Measurements from ENCODE around the gene FDXACB1.

FDXACB1 gene

GRCh38 chr11:111923351-111923788, 44.4 kb upstream of the FDXACB1 start:
- H3K36me3 ChIP-seq (replicated peaks in 1 of 2; ENCODE audit: control insufficient read depth in 2 of 2, insufficient read depth in 2 of 2, low read length in 2 of 2), result no peaks in the 10 kb centered on the region
- no CpG with 5 or more reads among the region's 5 CpGs for WGBS, 2 donors (ENCODE audit: extremely low coverage in 2 of 2, insufficient read length in 2 of 2, insufficient replicate concordance in 1 of 2)
- DNase-seq (ENCODE audit: low spot score), result no peak
- no peak overlapping the region for H2BK15ac ChIP-seq (ENCODE audit: low read length)
- H3K9ac ChIP-seq (ENCODE audit: low read depth, low read length, poor library complexity), result no peak overlapping the region
- H3K27me3 ChIP-seq (ENCODE audit: control insufficient read depth in 3 of 3, insufficient read depth in 3 of 3, low read depth in 1 of 3, low read length in 3 of 3), result no peaks in the 10 kb centered on the region
- no peak overlapping the region for H3K4ac ChIP-seq (ENCODE audit: low read length)
- H3K27ac ChIP-seq (replicated peaks; ENCODE audit: low read length), result peak overlapping the region; percentile 2
- H3K79me1 ChIP-seq (ENCODE audit: low read depth, low read length), result no peaks in the 10 kb centered on the region
- H2AFZ ChIP-seq (ENCODE audit: low read length), result peak overlapping the region; percentile 89
- no peak overlapping the region for H4K91ac ChIP-seq (ENCODE audit: low read depth, low read length, poor library complexity)
- no peak overlapping the region for H2BK12ac ChIP-seq (ENCODE audit: low read length)
- H3K14ac ChIP-seq (ENCODE audit: low read length), result no peak overlapping the region
- no peak overlapping the region for H3K23ac ChIP-seq (ENCODE audit: low read depth, low read length, poor library complexity)
- H3K4me2 ChIP-seq (ENCODE audit: insufficient read depth, low read length, poor library complexity, severe bottlenecking), result no peak overlapping the region
- no peak overlapping the region for H3K18ac ChIP-seq (ENCODE audit: low read length)
- no peak overlapping the region for H3K4me3 ChIP-seq (ENCODE audit: low read length in 2 of 2)
- H2BK120ac ChIP-seq (ENCODE audit: low read depth, low read length), result no peak overlapping the region
- H3K9me3 ChIP-seq (replicated peaks in 1 of 2; ENCODE audit: control insufficient read depth in 2 of 2, insufficient read depth in 1 of 2, low read depth in 1 of 2, low read length in 2 of 2), result no peaks in the 10 kb centered on the region
- no peak overlapping the region for H2AK5ac ChIP-seq (ENCODE audit: low read depth, low read length)
- H2BK5ac ChIP-seq (ENCODE audit: low read length), result no peak overlapping the region
- H3K4me1 ChIP-seq (ENCODE audit: control insufficient read depth in 2 of 2, insufficient read depth in 1 of 2, low read depth in 1 of 2, low read length in 2 of 2), result peaks cover 13 to 14% of the 10 kb centered on the region in 2 donors
- H4K8ac ChIP-seq (ENCODE audit: low read depth, low read length), result no peak overlapping the region

GRCh38 chr11:111922803-111923202, 43.8 kb upstream of the FDXACB1 start:
- Histone ChIP-seq H4K91ac (ENCODE audit: low read depth, low read length, poor library complexity) (no peak overlapping the region), H3K4me3 (ENCODE audit: low read length in 2 of 2) (no peak overlapping the region), H3K79me1 (ENCODE audit: low read depth, low read length) (no peaks in the 10 kb centered on the region), H3K9ac (ENCODE audit: low read depth, low read length, poor library complexity) (no peak overlapping the region), H2BK120ac (ENCODE audit: low read depth, low read length) (no peak overlapping the region), H3K4me2 (ENCODE audit: insufficient read depth, low read length, poor library complexity, severe bottlenecking) (no peak overlapping the region), H3K23ac (ENCODE audit: low read depth, low read length, poor library complexity) (no peak overlapping the region), H2BK5ac (ENCODE audit: low read length) (no peak overlapping the region), H3K9me3 (replicated peaks in 1 of 2; ENCODE audit: control insufficient read depth in 2 of 2, insufficient read depth in 1 of 2, low read depth in 1 of 2, low read length in 2 of 2) (no peaks in the 10 kb centered on the region), H2AFZ (ENCODE audit: low read length) (peak overlapping the region; percentile 89), H3K4ac (ENCODE audit: low read length) (no peak overlapping the region), H3K27ac (replicated peaks; ENCODE audit: low read length) (no peak overlapping the region), H3K4me1 (ENCODE audit: control insufficient read depth in 2 of 2, insufficient read depth in 1 of 2, low read depth in 1 of 2, low read length in 2 of 2) (peaks cover 13 to 14% of the 10 kb centered on the region in 2 donors), H3K18ac (ENCODE audit: low read length) (no peak overlapping the region), H3K14ac (ENCODE audit: low read length) (no peak overlapping the region), H2BK12ac (ENCODE audit: low read length) (no peak overlapping the region), H4K8ac (ENCODE audit: low read depth, low read length) (no peak overlapping the region), H3K27me3 (ENCODE audit: control insufficient read depth in 3 of 3, insufficient read depth in 3 of 3, low read depth in 1 of 3, low read length in 3 of 3) (no peaks in the 10 kb centered on the region), H2AK5ac (ENCODE audit: low read depth, low read length) (no peak overlapping the region), H2BK15ac (ENCODE audit: low read length) (no peak overlapping the region), H3K36me3 (replicated peaks in 1 of 2; ENCODE audit: control insufficient read depth in 2 of 2, insufficient read depth in 2 of 2, low read length in 2 of 2) (no peaks in the 10 kb centered on the region)
- no CpG with 5 or more reads among the region's 2 CpGs for WGBS, 2 donors (ENCODE audit: extremely low coverage in 2 of 2, insufficient read length in 2 of 2, insufficient replicate concordance in 1 of 2)
- no peak for DNase-seq (ENCODE audit: low spot score)

- H3K27ac ChIP-seq (replicated peaks; ENCODE audit: low read length), result no peak overlapping the region
- WGBS, 2 donors (ENCODE audit: extremely low coverage in 2 of 2, insufficient read length in 2 of 2, insufficient replicate concordance in 1 of 2), result no CpG with 5 or more reads among the region's 7 CpGs
Measured at GRCh38 chr11:111921541-111922230, 42.7 kb upstream of the FDXACB1 start.

GRCh38 chr11:111920908-111921307, 41.9 kb upstream of the FDXACB1 start:
- Histone ChIP-seq H2AK5ac (ENCODE audit: low read depth, low read length) (no peak overlapping the region), H3K9ac (ENCODE audit: low read depth, low read length, poor library complexity) (no peak overlapping the region), H3K36me3 (replicated peaks in 1 of 2; ENCODE audit: control insufficient read depth in 2 of 2, insufficient read depth in 2 of 2, low read length in 2 of 2) (no peaks in the 10 kb centered on the region), H3K18ac (ENCODE audit: low read length) (no peak overlapping the region), H3K4me1 (ENCODE audit: control insufficient read depth in 2 of 2, insufficient read depth in 1 of 2, low read depth in 1 of 2, low read length in 2 of 2) (peaks cover 7% of the 10 kb centered on the region in 2 donors), H3K9me3 (replicated peaks in 1 of 2; ENCODE audit: control insufficient read depth in 2 of 2, insufficient read depth in 1 of 2, low read depth in 1 of 2, low read length in 2 of 2) (no peaks in the 10 kb centered on the region), H3K14ac (ENCODE audit: low read length) (no peak overlapping the region), H3K4me3 (ENCODE audit: low read length in 2 of 2) (no peak overlapping the region), H2BK12ac (ENCODE audit: low read length) (no peak overlapping the region), H2BK120ac (ENCODE audit: low read depth, low read length) (no peak overlapping the region), H2BK5ac (ENCODE audit: low read length) (no peak overlapping the region), H3K23ac (ENCODE audit: low read depth, low read length, poor library complexity) (no peak overlapping the region), H4K8ac (ENCODE audit: low read depth, low read length) (no peak overlapping the region), H4K91ac (ENCODE audit: low read depth, low read length, poor library complexity) (no peak overlapping the region), H3K27me3 (ENCODE audit: control insufficient read depth in 3 of 3, insufficient read depth in 3 of 3, low read depth in 1 of 3, low read length in 3 of 3) (no peaks in the 10 kb centered on the region), H3K4me2 (ENCODE audit: insufficient read depth, low read length, poor library complexity, severe bottlenecking) (no peak overlapping the region), H2BK15ac (ENCODE audit: low read length) (no peak overlapping the region), H3K79me1 (ENCODE audit: low read depth, low read length) (no peaks in the 10 kb centered on the region), H3K27ac (replicated peaks; ENCODE audit: low read length) (no peak overlapping the region), H2AFZ (ENCODE audit: low read length) (no peak overlapping the region), H3K4ac (ENCODE audit: low read length) (no peak overlapping the region)
- no peak for DNase-seq (ENCODE audit: low spot score)
- no CpG with 5 or more reads among the region's 2 CpGs for WGBS, 2 donors (ENCODE audit: extremely low coverage in 2 of 2, insufficient read length in 2 of 2, insufficient replicate concordance in 1 of 2)

More at GRCh38 chr11:111921541-111922230, 42.7 kb upstream of the FDXACB1 start:
- Histone ChIP-seq H3K4me2 (ENCODE audit: insufficient read depth, low read length, poor library complexity, severe bottlenecking) (no peak overlapping the region), H2BK120ac (ENCODE audit: low read depth, low read length) (no peak overlapping the region), H2AK5ac (ENCODE audit: low read depth, low read length) (no peak overlapping the region), H3K4ac (ENCODE audit: low read length) (no peak overlapping the region), H3K27me3 (ENCODE audit: control insufficient read depth in 3 of 3, insufficient read depth in 3 of 3, low read depth in 1 of 3, low read length in 3 of 3) (no peaks in the 10 kb centered on the region), H3K14ac (ENCODE audit: low read length) (no peak overlapping the region), H2BK15ac (ENCODE audit: low read length) (no peak overlapping the region), H3K36me3 (replicated peaks in 1 of 2; ENCODE audit: control insufficient read depth in 2 of 2, insufficient read depth in 2 of 2, low read length in 2 of 2) (no peaks in the 10 kb centered on the region), H4K8ac (ENCODE audit: low read depth, low read length) (no peak overlapping the region), H3K9ac (ENCODE audit: low read depth, low read length, poor library complexity) (no peak overlapping the region), H2BK5ac (ENCODE audit: low read length) (no peak overlapping the region), H2BK12ac (ENCODE audit: low read length) (no peak overlapping the region), H3K18ac (ENCODE audit: low read length) (no peak overlapping the region), H3K79me1 (ENCODE audit: low read depth, low read length) (no peaks in the 10 kb centered on the region), H3K4me3 (ENCODE audit: low read length in 2 of 2) (no peak overlapping the region), H3K9me3 (replicated peaks in 1 of 2; ENCODE audit: control insufficient read depth in 2 of 2, insufficient read depth in 1 of 2, low read depth in 1 of 2, low read length in 2 of 2) (no peaks in the 10 kb centered on the region), H3K23ac (ENCODE audit: low read depth, low read length, poor library complexity) (no peak overlapping the region), H3K4me1 (ENCODE audit: control insufficient read depth in 2 of 2, insufficient read depth in 1 of 2, low read depth in 1 of 2, low read length in 2 of 2) (peaks cover 13% of the 10 kb centered on the region in 2 donors), H2AFZ (ENCODE audit: low read length) (no peak overlapping the region), H4K91ac (ENCODE audit: low read depth, low read length, poor library complexity) (no peak overlapping the region)
- no peak for DNase-seq (ENCODE audit: low spot score)

Measured in neuronal stem cell (in vitro differentiated cells).